Mesothelial cell of epicardium (in vitro differentiated cells): ENCODE results near the gene FAM222A. TPM values are rescaled to one million over a fixed set of nuclear protein-coding genes. Genes with fewer than 3 reads are reported as not detected.

ENCODE experiments used
- DNase-seq, 2 experiments: peaks; one replicate each; pipeline ENCODE4 v3.0.0; 2021; ENCODE audit warnings: low spot score in 2 of 2; ENCODE audit not compliant: unreplicated experiment in 2 of 2
- H3K27ac Mint-ChIP-seq: 2 replicates; pipeline ENCODE4 v1.8.0; 2021; ENCODE audit warnings: mixed read lengths
- H3K27me3 Mint-ChIP-seq: 2 replicates; pipeline ENCODE4 v1.8.0; 2021; ENCODE audit warnings: low read depth, mixed read lengths
- H3K36me3 Mint-ChIP-seq: 2 replicates; pipeline ENCODE4 v1.8.0; 2021; ENCODE audit warnings: mixed read lengths
- H3K4me1 Mint-ChIP-seq: 2 replicates; pipeline ENCODE4 v1.8.0; 2021; ENCODE audit warnings: mixed read lengths
- H3K4me3 Mint-ChIP-seq: 2 replicates; pipeline ENCODE4 v1.8.0; 2021; ENCODE audit warnings: mild to moderate bottlenecking, moderate library complexity, mixed read lengths
- H3K9me3 Mint-ChIP-seq: 2 replicates; pipeline ENCODE4 v1.8.0; 2021; ENCODE audit warnings: mixed read lengths
- CTCF ChIP-seq: fragments of 200-600 bp; sonication (generic); IDR thresholded peaks from one replicate; pipeline ENCODE4 v1.5.0; 2021; ENCODE audit warnings: antibody characterized with exemption; ENCODE audit not compliant: unreplicated experiment
- total RNA-seq: library from RNA; stranded (reverse); gene quantifications from 3 replicates; pipeline ENCODE4 v1.2.1, GENCODE V29; 2021

FAM222A gene
- total RNA-seq, 1 donor from 2014 or later = 1.1 TPM

DNA sequence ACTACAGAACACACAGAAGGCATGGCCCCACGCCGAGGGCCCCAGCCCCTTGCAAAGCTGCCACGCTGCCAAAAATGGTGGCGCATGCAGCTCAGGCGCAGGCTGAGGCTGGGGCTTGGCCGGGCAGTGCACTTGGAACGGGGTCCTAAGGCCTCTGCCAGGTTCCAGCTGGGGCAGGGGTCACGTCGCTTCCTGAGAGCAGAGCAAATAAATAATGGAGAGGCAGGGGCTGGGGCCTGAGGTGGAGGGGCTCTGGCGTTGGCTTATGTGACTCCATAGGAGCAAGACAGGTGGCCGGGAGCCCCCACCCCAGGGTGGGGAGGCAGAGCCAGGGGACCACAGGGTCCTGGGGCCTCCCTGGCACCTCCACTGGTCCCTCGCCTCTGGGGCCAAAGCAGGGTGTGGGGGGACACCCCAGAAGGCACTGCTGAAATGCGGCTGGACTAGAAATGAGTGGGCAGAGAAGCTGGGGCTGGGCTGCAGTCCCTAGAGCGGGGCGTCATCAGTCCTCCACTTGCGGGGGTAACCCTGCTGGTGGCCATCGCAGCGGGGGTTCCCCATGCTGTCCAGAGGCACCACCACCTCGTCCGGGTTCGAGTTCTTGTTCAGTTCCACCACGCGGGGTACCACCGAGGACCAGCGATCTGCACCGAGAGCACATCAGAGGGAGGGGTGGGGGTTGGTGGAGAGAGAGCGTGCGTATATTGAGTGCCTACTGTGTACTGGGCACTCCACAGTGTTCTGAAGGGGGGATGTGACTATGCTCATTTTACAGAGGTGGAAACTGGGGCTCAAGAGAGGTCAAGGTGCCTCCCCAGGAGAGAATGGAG is 69.7 kb downstream of the FAM222A start:
- no peak overlapping the region for H3K27ac Mint-ChIP-seq
- H3K4me1 Mint-ChIP-seq = no peaks in the 10 kb centered on the region
- DNase-seq = no peak
- TF ChIP-seq CTCF = no peak
- H3K9me3 Mint-ChIP-seq = peaks cover 3% of the 10 kb centered on the region
- H3K27me3 Mint-ChIP-seq = no peaks in the 10 kb centered on the region
- no peak overlapping the region for H3K4me3 Mint-ChIP-seq
- H3K36me3 Mint-ChIP-seq = no peaks in the 10 kb centered on the region

DNA sequence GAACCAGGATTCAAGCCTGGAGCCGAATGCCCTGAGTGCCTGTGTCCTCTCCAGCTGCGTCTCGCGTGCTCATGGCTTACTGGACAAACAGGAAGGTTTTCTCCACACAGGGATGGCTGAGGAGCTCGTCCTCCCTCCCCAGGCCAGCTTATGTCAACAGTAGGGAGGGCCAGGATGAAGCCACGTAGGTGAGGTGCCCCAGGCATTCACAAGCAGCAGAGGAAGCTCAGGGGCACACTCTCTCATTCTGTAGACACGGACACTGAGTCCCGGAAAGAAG is 70.3 kb downstream of the FAM222A start:
- DNase-seq = no peak
- Mint-ChIP-seq H3K27me3 (no peaks in the 10 kb centered on the region), H3K9me3 (peaks cover 3% of the 10 kb centered on the region), H3K36me3 (no peaks in the 10 kb centered on the region), H3K27ac (no peak overlapping the region), H3K4me3 (no peak overlapping the region), H3K4me1 (no peaks in the 10 kb centered on the region)
- no peak for TF ChIP-seq CTCF

GRCh38 chr12:109785854-109786253 is 72.2 kb downstream of the FAM222A start:
- Mint-ChIP-seq H3K27ac (no peak overlapping the region), H3K4me3 (no peak overlapping the region), H3K27me3 (no peaks in the 10 kb centered on the region), H3K36me3 (no peaks in the 10 kb centered on the region), H3K9me3 (peaks cover 3% of the 10 kb centered on the region), H3K4me1 (no peaks in the 10 kb centered on the region)
- DNase-seq = no peak
- TF ChIP-seq CTCF = no peak

DNA sequence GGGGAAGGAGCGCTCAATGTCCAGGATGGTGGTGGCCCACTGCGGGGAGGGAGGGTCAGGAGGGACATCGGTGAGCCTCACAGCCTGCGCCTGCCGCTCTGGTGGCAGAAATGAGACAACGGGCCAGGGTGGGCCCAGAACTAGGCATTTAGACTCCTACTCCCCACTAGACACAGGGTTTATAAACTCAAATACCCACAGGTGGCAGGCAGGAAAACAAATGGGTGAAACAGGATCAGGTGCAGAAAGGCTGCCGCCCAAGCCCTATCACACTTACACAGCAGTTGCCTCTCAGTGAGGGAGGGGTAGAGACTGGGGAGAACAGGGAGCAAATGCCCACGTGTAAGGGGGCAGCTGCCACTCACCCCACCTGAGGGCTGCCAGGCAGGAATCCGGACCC is 73.2 kb downstream of the FAM222A start:
- TF ChIP-seq CTCF = no peak
- Mint-ChIP-seq H3K4me1 (no peaks in the 10 kb centered on the region), H3K9me3 (peaks cover 3% of the 10 kb centered on the region), H3K4me3 (no peak overlapping the region), H3K27me3 (no peaks in the 10 kb centered on the region), H3K27ac (no peak overlapping the region), H3K36me3 (no peaks in the 10 kb centered on the region)
- no peak for DNase-seq

GRCh38 chr12:109789526-109790048 is 76.0 kb downstream of the FAM222A start:
- DNase-seq = no peak
- no peak overlapping the region for H3K4me3 Mint-ChIP-seq
- H3K9me3 Mint-ChIP-seq = no peaks in the 10 kb centered on the region

More at GRCh38 chr12:109789526-109790048, 76.0 kb downstream of the FAM222A start:
- H3K36me3 Mint-ChIP-seq = no peaks in the 10 kb centered on the region
- no peaks in the 10 kb centered on the region for H3K27me3 Mint-ChIP-seq
- no peak overlapping the region for H3K27ac Mint-ChIP-seq
- TF ChIP-seq CTCF = no peak
- H3K4me1 Mint-ChIP-seq = no peaks in the 10 kb centered on the region
